HG02678 (cell line): ENCODE results near the gene SSH2.
A peak's percentile ranks its signal among the peaks of the same experiment; 100 is the strongest.
"Not testable (repeated sequence)": the region's sequence is repeated elsewhere in the genome, so short reads cannot be mapped to it uniquely, and the experiment has no call there.

Experiments used
- ATAC-seq: cut with Tn5 transposase; IDR thresholded peaks from one replicate; pipeline ENCODE4 v1.9.1; 2021; ENCODE audit warnings: mild to moderate bottlenecking, moderate library complexity; ENCODE audit not compliant: unreplicated experiment

The SSH2 gene

DNA sequence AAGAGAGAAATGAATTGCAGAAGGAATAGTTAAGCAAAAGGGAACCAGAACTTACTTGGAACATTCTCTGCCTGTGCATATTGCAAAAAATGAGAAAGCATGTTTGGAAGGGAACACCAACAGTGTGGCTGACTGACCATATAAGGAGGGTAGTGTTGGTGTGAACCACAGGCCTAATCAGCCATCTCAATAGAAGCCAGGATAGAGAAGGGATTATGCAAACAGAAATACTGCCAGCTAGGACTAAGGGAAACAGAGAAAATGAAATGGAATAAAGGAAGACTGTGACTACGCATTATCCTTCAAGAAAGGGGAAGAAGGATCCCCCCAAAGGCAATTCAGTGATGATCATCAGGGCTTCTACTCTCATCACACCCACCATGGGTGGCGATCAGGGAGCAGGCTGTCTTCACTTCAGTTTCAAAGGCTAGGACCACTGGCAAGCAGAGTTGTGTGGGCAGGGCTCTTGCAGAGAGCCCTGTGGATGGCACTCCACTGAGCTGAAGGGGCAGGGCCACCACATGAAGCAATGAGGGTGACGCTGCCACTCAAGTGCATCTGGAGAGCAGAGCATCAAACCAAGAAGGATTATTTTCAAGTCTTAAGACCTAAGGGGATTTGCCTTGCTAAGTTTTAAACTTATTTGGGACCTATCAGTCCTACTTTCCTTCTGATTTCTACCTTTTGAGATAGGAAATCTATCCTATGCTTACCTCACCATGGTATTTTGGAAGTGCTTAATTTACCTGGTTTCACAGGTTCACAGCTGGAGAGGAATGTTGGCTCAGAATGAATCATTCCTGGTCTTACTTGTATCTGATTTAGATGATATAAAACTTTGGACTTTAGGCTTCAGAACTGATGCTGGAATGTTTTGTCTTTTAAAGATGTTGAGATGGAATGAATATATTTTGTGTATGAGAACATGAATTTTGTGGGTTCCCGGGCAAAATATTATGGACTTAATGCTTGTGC lies 140.5 kb downstream of the SSH2 start:
- ATAC-seq, result no peak

GRCh38 chr17:29787995-29788394 lies 142.0 kb downstream of the SSH2 start:
- ATAC-seq, result no peak

DNA sequence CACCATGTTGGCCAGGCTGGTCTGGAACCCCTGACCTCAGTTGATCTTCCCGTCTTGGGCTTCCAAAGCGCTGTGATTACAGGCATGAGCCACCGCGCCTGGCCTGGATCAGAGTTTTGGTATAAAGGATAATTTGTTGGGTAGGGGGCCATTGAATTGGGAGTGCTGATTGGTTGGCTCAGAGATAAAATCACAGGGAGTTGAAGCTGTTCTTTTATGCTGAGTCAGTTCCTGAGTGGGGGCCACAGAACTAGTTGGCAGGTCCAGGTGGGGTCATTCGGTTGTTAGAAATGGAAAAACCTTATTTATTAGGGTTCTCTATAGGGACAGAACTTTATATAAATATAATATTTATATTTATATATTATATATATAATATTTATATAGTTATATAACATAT lies 147.1 kb downstream of the SSH2 start:
- ATAC-seq, result no peak

GRCh38 chr17:29779812-29780190 lies 150.2 kb downstream of the SSH2 start:
- not testable (repeated sequence) for ATAC-seq

- ATAC-seq, result no peak
Observed at GRCh38 chr17:29778956-29779811, 150.8 kb downstream of the SSH2 start.

DNA sequence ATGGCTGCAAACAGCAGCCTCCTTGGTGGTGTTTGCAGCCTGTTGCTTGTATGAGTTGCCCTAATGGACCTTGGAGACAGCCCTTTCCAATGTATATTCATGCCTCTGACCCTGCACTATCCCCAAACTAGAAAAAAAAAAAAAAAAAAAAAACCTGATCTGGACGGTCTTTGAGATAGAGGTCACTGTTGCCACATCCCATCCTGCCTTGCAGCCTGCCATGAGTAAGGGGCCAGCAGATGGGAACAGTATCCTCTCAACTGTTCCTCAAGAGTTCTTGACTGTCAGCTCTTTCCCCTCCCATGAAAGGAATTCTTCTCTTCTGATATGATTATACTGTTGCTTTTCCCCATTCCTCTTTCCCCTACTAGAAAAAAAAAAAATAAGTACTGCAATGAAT lies 152.4 kb downstream of the SSH2 start:
- no peak for ATAC-seq

DNA sequence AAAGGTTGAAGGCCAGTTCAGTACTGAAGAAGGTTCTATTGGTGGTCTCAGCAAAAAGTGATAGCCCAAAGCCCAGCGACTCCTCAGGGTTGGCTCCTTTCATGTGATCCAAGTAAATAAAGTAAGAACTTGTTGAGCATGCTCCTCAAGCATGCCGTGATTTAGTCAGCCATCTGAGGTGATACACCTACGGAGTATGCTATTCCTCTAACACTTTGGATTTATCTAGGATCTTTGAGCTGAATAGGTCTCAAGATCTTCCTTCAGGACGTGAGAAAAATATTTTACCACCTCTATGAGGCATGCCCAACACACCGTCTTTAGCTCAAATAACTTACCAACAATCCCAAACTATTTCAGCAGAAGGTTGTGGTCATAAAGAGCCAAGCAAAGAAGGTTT lies 154.0 kb downstream of the SSH2 start:
- no peak for ATAC-seq

DNA sequence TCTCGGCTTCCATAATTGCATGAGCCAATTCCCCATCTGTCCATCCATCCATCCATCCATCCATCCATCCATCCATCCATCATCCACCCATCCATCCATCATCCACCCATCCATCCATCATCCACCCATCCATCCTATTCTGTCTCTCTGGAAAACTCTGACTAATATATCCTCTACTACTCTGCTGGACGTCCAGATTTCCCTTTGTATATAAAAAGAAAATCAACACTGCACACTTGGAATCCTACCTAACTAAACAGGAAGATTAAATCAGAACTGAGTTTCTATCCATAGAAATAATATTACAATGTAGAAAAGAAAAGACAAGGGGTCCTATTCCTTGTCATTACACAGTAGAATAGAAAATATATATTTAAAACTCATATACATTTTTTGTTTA lies 157.0 kb downstream of the SSH2 start:
- no peak for ATAC-seq

DNA sequence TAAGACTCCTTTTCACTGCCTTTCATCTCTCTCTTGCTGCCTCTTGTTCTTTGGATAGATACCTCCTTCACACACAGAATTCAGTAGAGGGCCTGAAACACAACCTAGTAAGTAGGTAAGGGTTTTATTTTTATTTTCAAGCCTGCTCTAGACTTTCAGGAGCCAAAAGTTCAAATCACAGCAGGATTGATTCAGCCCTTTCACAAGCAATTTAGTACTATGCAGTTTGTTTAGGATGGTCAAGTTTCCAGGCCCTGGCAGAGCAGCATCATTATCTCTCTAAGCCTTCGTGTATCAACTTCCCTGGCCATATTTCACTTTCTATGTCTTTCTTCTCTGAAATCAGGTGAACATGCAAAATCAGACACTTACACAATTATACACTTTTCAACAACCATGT lies 158.5 kb downstream of the SSH2 start:
- no peak for ATAC-seq

- no peak for ATAC-seq
Observed at GRCh38 chr17:29769225-29769624, 160.8 kb downstream of the SSH2 start.

- no peak for ATAC-seq
Observed at GRCh38 chr17:29766796-29767327, 163.2 kb downstream of the SSH2 start.

DNA sequence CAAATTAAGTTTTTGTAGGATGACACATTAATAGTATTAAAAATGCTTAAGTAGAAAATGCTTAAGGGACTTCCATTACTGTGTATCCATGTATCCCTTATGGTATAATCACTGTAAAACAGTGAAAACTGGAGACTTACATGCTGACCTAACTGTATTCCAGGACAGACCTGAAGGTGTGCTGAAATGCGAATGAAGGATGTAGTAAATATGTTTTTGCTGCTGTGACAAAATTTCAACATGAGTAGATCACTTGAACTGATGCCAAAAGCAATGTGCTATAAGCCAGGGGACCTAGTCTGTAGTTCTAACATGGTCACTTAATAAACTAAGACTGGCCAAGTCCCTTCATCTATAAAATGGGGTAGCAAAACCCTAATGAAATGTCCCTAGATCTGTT lies 165.3 kb downstream of the SSH2 start:
- no peak for ATAC-seq

DNA sequence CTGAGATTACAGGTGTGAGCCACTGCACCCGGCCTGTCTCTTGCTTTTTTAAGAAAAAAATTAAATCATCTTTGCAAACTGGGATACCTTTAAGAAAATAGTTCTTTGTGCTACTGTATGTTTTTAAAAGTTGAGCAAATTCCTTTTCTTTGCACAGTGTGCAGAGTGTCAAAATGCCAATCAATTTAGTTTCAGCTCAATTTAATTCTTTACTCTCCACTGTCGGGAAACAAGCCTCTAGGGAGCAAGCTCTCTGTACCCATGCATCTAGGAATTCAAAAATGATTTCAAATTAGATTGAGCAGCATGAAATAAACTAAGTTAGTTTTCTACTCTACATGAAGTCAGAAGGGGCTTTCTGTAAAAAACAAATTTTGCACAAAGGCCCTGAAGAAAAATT lies 165.8 kb downstream of the SSH2 start:
- ATAC-seq, result no peak

GRCh38 chr17:29763273-29763672 lies 166.8 kb downstream of the SSH2 start:
- no peak for ATAC-seq

GRCh38 chr17:29761040-29761761 lies 168.8 kb downstream of the SSH2 start:
- ATAC-seq, result peak; percentile 86

DNA sequence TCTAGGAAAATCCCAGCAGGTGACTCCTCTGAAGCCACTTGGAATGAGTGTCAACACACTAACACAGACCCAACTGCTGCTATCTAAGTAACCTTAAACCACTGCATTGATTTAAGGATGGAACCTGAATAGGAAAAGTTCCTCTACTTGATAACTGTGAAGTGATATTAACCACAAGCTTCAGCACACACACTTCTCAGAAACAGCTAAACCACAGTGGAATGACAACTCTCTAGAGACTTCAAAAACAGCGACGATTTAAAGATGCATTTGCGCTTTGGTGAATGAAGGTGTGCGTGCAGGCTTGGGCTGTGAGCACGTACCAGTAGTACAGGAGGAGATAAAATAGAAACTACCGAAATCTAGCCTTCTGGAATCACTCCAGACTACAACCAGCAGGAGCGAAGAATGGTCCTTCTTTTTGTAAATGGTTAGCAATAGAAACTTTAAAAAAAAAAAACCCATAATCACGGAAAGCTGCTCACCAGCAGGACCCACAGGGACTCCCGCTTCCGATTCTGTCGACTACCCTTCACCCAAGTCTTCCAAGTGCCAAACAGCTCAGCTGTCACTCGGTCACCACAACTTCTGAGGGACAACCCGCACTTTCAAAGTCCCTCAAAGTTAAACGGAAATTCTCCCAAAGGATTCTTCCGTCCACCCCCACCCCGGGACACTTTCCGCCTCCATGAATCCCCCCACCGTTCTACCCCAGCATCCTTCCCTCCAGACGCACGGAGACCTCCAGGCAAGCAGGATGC lies 169.6 kb downstream of the SSH2 start:
- peak; percentile 45 for ATAC-seq

DNA sequence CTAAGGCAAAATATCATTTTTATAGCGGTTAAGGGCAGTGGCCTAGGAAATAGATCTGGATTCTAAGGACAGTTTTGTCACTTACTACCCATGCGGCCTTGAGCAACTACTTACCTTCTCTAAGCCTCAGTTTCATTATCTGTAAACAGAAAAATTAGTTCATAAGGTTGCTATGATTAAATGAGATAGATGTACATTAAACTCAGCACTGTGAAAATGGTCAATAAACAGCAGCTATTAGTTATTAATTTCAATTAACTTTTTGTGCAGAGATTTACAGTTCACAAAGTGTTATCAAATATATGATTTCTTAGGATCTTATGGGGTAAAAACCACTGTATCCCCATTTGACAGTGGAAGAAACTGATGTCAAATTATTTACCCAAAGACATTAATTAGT lies 171.8 kb downstream of the SSH2 start:
- no peak for ATAC-seq

DNA sequence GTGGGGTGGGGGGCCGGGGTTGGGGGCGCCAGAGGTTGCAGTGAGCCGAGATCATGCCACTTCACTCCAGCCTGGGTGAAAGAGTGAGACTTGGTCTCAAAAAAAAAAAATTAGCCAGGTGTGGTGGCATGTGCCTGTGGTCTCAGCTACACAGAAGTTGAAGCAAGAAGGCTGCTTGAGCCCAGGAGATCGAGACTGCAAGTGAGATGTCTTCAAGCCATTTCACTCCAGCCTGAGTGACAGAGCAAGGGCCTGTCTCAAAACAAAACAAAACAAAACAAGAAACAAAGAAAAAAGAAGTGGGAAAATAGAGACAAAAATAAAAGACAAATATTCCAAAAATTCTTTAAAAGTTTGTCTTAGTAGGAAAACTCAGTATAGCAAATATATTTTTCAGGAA lies 172.2 kb downstream of the SSH2 start:
- ATAC-seq, result no peak

GRCh38 chr17:29753845-29754439 lies 176.1 kb downstream of the SSH2 start:
- ATAC-seq, result peak; percentile 65
